EL (cell line): ENCODE data around the gene OLIG3.

Source experiments
- DNase-seq: peaks from one replicate; pipeline ENCODE4 v3.0.0-alpha.2; 2016

The OLIG3 gene

DNA sequence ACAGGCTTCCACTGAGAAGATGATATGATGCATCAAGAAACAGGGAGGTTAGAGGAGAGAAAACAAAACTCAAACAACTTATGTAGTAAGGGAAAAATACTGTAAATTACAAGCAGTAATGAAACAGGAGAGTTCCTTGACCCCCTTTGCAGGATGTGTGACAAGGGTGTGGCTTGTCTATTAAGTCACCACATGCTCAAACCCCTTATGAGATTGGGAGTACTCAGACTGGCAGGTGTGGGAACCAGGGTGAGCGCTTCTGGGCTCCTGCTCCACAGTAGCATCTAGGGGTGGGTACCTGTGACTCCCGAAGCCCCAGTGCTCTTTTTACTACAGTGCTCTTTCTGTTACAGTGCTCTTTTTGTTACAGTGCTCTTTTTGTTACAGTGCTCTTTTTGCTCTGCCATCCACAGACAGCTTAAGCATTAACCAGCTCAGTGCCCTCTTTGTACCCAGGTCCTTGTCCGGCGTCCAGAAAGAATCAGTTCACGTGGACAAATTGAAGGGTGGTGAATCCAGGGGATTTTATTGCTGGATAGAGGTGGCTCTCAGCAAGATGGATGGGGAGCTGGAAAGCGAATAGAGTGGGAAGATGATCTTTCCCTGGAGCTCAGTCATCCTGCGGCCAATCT lies 28.7 kb downstream of the OLIG3 start:
- DNase-seq, result no peak

DNA sequence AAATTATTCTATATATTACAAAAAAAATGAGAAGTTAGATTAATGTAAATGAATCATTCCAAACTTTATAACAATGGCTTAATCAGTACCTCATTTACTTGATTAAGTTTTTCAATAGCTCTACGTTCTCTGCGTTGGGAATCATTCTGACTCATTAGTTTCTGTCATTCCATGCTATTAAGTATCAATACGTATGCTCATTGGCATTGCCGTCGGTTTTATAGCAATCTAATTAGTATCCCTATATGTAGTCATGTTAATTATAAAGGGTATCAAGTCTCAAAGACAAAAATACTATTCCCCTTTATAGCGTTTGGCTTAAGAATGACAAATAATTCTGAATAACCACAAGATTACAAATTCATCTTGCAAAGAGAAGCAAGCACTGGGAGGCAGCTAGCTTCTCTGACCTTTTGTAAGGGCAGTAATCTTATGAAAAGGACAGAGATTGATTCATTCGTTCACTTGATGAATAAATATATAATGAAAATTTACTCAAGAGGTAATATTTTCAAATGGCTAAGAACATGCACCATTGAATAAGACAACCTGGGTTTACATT lies 41.8 kb downstream of the OLIG3 start:
- peak; percentile 5 for DNase-seq

DNA sequence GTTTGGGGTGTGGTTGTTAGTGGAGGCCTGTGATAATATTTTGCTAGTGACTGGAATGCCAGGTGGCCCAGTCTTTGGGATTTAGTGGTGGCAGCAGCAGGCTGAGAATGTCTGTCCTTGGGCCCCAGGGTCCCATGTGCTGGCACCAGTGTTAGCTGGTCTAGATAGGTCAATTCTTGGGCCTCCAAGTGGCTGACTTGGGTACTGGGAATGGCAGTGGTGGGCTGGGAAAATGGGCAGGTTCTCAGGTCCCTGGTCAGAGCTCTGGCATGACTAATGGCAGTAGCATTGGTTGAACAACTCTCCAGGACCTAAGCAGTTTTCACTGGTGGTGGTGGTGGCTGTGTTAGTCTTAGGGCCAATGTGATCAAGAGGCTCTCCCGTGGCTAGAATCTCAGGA lies 50.3 kb downstream of the OLIG3 start:
- peak; percentile 1 for DNase-seq
